Activated CD8-positive, alpha-beta memory T cell treated with anti-CD3 and anti-CD28 coated beads, Interleukin-2, amount 50 U/mL, for 24 hours (primary cell): ENCODE results near the gene LBP.
"Not testable (repeated sequence)": the region's sequence is repeated elsewhere in the genome, so short reads cannot be mapped to it uniquely, and the experiment has no call there.

Source experiments
- DNase-seq: peaks from one replicate; pipeline ENCODE4 v3.0.0-alpha.2; 2020; ENCODE audit errors: extremely low read depth

Gene LBP

DNA sequence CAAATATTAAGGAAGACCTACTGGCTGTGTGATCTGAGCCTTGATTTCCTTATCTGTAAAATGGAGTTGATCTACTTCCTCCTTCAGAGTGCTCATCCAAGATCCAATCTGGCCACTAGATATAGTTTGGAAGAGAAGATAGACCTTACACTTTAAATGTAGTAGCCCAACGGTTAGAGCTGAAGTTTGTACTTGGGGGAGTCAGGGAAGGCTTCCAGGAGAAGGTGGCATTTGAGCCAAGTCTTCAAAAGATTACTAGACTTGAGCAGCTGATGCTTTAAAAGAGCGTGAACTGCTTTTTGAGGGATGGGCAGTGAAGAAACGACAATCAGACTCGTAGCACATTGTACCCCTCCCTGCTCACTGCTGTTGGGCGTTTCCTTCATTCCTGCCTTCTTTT lies 3.6 kb downstream of the LBP start:
- no peak for DNase-seq

DNA sequence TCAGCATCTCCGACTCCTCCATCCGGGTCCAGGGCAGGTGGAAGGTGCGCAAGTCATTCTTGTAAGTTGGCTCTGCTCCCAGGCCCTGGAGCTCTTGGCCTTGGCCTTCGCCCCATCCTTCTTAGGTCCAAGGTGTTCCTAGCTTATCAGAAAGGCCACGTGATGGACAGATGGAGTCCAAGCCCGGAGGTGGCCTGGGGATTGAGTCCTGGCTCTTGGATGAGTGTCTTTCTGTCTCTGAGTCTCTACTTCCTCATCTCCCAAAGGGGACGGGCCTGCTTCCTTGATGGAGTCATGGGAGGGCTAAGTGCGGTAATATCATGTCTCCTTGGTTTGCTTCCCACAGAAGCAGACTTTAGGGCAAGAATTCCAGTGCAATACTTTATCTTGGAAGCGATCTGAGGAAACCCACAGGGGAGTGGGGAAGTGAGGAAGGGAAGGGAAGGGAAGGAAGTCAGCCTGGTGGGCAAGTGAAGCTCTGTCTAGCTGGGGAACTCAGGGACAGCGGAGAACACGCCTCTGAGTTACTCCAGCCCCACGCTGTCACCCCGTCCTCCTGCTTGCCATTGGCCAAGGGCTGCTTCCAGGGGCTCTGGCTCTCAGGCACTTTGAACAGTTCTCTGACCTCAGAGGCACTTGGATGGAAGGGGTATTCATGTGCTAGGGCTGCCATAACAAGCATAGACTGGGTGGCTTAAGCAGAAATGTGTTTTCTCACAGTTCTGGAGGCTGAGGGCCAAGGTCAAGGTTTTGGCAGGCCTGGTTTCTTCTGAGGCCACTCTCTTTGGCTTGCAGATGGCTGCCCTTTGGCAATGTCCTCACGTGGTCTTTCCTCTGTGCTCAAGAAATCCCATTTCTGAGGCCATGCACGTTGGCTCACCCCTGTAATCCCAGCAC lies 4.8 kb downstream of the LBP start:
- DNase-seq: no peak

DNA sequence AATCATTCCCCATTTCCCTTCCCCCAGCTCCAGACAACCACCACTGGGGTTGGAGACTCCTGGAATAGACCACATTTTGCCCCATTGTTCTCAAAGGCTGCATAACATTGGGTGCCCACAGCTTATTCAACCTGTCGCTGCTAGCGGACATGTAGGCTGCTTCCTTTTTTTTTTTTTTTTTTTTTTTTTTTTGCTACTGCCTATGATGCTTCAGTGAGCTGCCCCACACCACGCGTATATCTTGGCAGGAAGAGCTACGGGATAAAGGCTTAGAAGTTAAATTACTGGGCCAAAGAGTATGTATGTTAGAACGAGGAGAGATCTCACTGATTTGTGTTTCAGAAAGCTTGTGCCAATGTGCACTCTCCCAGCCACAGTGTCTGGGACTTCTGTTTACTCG lies 7.0 kb downstream of the LBP start:
- no peak for DNase-seq

DNA sequence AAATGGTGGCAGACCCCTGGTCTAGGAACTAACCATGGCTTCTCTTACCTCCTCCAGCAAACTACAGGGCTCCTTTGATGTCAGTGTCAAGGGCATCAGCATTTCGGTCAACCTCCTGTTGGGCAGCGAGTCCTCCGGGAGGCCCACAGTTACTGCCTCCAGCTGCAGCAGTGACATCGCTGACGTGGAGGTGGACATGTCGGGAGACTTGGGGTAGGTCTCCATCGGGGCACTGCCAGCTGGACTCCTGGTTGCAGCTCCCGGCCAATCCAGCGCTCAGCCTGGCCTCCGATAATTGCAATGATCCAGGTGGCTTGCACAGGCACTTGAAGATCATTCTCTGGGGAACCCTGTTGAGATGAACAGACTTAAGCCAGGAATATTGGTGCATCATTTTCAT lies 7.9 kb downstream of the LBP start:
- no peak for DNase-seq

DNA sequence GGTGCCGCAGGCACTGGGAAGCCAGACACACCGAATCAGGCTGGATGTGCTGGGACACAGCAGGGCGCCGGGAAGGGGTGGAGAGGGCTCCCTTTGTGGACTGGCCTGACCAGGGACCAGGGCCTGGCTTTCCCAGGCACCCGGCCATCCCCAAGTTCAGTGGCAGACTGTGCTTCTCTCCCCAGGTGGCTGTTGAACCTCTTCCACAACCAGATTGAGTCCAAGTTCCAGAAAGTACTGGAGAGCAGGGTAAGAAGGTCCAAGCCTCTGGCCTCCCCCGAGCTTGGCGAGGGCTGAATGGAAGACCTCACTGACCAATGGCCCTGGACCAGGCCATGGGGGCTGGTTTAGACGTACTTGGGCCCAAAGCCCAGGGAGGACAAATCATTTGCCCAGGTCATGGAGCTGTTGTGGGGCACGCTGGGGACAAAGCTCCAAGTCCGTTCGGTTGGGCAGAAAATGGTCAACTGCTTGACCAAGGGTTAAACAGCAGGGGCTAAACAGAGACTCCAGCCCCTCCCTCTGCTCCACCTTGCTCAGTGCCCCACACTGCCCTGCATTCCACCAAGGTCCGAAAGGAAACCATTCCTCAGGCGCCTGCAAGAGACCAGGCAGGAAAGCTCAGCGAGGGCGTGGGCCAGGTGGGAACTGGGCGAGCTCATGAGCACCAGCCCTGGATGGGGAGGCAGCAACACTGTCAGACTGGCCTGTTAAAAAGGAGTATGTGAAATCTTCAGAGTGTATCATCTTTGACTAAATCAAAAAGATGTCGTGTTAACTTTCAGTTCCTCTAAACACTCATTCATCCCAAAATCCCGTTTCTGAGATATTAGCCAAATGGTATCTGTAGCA lies 9.1 kb downstream of the LBP start:
- DNase-seq: no peak

DNA sequence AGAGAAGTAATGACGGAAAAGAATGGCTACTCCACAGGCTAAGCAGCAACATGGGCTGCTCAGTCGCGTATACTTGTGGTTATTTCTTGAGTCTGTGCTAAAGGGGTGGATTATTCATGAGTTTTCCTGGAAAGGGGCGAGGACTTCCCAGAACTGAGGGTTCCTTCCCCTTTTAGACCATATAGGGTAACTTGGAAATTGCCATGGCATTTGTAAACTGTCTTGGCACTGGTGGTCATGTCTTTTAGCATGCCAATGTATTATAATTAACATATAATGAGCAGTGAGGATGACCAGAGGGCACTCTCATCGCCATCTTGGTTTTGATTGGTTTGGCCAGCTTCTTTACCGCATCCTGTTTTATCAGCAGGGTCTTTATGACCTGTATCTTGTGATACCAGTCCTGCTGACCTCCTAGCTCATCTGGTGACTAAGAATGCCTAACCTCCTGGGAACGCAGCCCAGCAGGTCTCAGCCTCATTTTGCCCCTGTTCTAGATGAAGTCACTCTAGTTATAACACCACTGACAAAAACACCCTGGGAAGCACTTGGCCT lies 11.4 kb downstream of the LBP start:
- no peak for DNase-seq

DNA sequence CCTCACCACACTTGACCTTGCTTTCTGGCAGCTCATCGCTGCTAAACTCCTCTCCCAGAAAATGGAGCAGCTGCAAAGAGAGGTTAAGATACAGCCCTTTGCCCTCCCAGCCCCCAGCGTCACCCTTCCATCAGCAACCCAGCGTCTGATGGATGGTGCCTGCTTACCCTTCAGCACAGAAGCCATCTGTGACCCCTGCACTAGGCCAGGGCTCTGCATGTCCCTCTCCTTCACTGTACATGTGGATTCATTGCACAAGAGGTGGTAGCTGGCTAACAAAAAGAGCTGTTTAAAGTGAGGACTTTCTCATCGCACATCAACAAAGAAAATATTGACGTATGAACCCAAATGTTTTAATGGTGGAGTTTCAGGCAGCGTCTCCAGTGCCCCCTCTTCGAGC lies 12.3 kb downstream of the LBP start:
- no peak for DNase-seq

DNA sequence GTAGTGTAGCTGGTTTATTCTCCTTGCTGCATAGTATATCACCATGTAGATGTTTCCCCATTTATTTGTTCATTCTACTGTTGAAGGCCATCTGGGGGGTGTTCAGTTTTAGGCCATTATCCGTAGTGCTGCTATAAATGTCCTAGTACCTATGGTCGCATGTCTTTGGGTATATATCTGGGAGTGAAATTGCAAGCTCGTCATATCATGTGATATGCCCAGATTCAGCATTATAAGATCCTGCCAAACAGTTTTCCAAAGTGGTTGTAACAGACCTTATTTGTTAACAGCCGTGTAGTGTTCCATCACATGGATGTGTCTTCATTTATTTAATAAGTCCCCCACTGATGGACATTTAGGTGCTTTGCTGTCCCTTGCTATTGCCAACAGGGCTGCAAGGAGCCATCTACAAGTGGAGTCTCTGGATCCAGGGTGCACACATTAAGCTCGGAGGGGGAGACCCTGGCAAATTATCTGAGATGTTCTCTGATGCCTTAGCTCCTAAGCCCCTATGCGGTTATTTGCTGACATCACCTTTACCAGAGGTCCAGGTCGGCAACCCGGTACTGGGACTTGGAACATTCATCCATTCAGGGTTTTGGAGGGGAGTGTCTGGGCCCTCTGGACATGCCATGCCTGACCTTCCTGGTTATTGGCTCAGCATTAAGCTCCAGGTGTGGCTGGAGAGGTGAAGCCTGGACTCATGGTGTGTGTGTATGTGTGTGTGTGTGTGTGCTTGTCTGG lies 16.9 kb downstream of the LBP start:
- DNase-seq: no peak

DNA sequence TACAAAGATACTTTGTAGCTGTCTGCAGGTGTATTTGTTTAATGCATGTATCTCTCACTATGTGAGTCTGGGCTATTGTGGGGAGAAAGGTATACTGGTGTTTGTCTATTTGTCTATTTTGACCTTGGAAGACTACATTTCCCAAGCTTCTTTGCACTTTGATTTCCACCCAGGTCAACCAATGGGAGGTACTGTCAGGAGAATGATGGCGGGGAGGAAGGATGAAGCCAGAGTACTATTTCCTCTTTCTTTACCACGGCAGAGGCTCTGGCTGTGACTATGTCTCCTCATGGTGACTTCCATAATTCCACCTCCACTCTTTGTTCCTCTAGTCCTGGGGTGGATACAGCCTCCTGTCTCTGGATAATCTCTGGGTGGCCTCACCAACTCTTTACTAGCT lies 23.1 kb downstream of the LBP start:
- no peak for DNase-seq

DNA sequence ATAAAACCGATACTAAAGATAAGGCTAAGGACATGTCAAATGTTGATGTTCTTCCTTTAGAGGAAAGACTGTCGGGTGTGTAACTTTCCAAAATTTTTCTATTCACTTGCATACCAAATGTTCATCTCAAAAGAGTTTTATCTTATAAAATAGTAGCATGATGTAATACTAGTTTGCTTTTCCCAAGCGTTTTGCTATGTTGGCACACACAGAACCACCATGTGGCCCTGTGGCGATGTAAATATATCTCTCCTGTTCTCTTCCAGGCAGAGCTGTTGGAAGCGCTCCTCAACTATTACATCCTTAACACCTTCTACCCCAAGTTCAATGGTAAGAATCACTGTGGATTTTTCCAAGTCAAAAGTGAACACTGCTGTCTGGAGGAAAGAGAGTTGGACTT lies 26.5 kb downstream of the LBP start:
- no peak for DNase-seq

DNA sequence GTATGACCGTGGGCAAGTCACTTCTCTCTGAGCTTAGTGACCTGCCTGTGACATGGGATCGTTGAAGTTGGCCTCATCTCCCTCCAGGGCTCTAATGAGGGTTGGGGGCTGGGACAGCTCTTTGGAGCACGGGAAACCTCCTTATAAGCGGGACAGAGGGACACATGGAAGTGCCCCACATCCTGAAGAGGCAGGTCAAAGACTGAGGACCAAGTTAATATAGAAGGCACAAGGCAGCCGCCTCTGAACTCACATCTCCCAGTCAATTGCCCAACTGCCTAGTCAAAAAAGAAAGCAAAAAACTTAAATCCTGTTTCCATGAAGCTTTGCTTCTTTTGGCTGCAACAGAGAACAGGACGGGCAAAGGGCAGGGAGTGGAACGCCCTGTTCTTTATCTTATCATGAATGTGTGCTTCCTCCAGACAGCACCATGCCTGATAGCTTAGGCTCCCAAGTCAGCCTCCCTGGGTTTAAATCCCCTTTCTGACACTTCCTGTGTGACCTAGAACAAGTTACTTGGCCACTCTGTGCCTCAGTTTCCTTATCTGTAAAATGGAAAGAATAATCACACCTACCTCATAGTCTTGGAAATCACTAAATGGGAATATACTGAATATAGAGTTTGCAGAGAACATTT lies 27.1 kb downstream of the LBP start:
- DNase-seq: no peak

DNA sequence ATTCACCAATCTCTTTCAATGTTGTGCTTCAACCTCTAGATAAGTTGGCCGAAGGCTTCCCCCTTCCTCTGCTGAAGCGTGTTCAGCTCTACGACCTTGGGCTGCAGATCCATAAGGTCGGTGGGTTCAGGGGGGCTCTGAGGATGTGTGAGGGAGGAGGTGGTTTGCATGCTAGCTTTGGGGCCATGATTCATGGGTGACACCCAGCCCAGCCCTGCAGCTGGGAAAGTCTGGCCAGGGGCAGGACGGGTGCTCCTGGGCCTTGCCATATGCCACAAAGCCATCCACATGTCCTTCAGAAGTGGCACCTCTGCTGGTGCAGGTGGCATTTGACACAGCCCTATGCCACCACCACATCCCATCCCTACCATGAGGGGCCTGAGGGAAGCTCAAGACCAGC lies 27.6 kb downstream of the LBP start:
- DNase-seq: no peak

DNA sequence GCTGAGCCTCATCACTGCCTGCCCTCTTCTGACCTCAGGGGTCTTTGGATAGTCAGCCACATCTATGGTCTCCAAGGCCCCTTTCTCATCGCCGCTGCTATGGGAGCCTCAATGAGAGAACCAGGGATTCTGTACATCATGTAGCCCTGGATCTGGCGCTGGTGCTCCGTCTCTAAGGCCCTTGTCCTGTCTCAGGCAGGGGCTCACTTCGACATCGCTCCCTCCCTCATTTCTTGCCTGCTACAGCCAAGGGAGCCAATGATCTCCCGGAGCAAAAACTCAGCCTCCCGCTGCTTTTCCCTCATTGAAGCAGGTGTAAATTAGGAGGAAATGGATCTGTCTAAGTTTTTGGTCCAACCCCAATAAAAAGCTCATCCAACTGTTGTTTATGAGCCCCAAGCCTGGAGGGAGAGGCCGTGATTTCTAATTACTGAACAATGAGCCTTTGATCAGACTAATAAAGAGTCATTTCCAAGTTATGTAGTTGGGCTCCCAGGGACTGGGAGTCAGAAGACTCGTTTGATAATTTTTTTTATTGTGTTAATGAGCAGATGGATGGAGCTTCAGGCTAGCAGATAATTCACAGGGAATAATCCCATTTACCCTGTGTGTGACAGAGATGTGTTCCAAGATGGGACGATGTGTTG lies 30.9 kb downstream of the LBP start:
- DNase-seq: no peak

DNA sequence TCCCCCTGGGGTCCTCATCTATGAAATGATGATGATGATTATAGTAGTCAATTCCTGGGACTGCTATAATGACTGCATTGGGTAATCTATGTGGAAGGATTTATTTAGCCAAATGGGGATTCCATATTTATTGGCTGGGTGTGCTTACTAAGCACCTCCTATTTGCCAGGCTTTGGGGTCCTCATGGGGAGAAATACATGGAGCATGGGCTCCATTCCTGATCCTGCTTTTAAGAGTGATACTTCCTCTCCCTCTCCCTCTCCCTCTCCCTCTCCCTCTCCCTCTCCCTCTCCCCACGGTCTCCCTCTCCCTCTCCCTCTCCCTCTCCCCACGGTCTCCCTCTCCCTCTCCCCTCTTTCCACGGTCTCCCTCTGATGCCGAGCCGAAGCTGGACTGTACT lies 31.6 kb downstream of the LBP start:
- not testable (repeated sequence) for DNase-seq

DNA sequence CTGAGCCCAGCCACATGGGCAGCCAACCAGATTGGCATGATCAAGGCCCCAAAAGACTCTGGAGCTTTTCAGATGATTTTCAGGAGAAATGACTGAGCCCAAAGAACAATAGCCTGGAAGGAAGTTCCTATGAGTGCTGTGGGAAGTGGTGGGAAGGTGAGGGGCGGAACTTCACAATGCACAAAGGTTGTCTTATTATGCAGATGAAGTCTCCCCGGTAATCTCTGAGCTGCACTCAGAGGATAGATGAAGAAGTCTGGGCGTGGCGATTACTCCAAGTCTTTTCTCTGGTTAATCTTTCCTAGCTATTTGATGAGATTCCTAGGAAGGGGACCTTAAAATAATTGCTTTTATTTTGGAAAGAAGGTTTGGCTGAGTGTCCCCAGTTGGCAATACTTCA lies 36.9 kb downstream of the LBP start:
- no peak for DNase-seq

DNA sequence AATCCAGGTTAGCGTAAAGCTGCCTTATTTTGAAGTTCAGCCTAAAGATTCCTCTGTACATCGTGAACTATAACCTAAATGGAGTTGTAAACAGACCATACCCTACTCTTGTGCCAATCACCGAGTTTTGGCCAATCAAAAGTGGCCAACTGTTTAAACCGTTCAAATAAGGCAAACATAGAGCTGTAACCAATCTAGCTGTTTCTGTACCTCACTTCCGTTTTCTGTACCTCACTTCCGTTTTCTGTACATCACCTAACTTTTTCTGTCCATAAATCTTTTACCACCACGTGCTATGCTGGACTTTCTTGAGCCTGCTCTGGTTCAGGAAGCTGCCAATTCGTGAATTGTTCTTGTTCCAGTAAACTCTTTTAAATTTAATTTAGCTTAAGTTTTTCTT lies 39.7 kb downstream of the LBP start:
- no peak for DNase-seq

DNA sequence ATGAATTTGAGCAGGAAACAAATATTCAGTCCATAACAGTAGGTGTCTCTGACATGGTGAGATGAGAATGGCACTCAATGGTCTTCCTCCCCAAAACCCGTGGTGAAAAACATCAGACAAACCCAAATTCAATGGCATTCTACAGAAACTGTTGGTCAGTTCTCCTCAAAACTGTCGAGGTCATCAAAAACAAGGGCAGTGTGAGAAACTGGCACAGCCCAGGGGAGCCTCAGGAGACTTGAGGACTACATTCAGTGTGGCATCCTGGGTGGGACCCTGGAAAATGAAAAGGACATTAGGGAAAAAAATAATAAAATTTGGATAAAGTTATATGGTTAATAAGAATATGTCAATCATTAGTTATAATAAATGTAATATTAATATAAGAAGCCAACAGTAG lies 40.6 kb downstream of the LBP start:
- no peak for DNase-seq

DNA sequence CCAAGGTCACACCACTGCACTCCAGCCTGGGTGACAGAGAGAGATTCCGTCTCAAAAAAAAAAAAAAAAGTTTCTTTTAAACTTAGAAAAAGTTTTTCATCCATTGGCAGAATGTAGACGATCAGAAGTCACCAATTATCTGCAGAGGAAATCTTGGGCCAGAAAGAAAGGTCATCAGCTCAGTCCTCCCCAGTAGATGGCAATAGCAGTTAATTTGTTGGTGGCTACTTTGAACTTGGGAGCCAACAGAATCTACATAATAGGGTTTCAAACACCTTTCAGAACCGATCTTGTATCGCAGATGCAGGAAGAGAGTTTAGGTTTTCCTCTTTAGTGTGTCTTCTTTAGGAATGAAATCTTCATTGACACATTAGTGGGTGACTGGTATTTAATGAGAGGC lies 41.7 kb downstream of the LBP start:
- no peak for DNase-seq

DNA sequence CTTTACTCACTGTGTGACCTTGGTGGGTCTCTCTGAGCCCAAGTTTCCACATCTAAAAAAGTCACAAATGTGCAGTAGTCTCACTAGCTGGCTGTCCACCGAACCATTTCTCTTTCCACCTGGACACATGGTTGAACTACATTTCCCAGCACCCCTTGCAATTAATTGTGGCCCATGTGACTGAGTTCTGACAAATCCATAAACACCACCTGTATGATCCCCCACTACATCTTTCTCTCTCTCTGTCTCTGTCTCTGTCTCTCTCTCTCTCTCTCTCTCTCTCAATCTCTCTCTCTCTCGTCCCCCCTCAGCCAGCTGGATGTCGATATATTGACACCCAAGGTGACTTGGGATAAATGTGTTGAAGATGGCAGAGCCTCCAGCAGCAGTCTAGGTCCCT lies 46.1 kb downstream of the LBP start:
- no peak for DNase-seq

DNA sequence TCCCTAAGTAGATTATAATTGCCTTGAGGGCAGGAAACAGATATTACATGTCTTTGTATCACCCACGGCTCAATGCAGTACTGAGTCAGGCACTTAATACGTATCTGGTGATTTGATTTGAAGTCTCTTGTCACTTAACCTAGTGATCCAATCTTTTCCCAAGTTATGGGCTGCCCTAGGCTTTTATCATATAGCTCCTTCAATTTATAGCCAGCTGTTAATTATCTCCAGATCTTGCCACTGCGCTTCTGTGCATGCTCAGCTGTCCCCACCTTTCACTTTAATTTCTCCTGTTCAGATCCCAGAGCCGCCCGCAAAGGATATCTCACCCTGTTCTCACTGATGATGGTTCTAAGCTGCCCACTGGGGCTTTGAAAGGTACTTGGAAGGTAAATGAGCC lies 47.0 kb downstream of the LBP start:
- no peak for DNase-seq

DNA sequence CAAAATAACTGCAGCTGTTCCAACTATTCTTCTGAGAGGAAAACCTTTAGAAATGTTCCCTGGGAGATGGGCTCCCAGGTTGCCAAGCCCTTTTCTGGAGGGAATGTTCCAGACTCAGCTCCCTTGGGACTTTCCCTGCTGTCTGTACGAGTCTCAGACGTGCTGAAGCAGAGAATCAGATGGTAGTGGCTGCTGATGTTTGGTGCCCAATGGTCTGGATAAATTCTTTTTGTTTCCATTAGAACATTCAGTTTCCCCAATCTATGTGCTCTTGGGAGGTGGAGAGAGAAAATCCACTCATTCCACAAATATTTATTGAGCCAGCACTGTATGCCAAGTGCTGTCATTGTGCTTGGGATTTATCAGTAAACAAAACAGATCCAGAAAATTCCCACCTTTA lies 48.9 kb downstream of the LBP start:
- no peak for DNase-seq
